Smooth muscle cell of the pulmonary artery (primary cell): ENCODE results near the gene GSG1. TPM values are rescaled to one million over a fixed set of nuclear protein-coding genes. Genes with fewer than 3 reads are reported as not detected.

ENCODE experiments used
- total RNA-seq: library from RNA; depleted of rRNA; stranded (reverse); fragments of >200 nt; gene quantifications from 2 replicates; pipeline ENCODE4 v1.2.3, GENCODE V29; 2014

The GSG1 gene
- 0.07 and 0.39 TPM in 2 replicates for total RNA-seq

GRCh38 chr12:13103391-13104033, at the start of gene GSG1:
GSG1 (minus strand) TSS chr12:13103667; CDS start chr12:13103512, 155 bp downstream.

GRCh38 chr12:13044002-13044905, 59.2 kb downstream of the GSG1 start, which contains the start of gene FAM234B:
FAM234B (plus strand) TSS chr12:13044381; CDS start chr12:13044404, 23 bp downstream.

Other genes with a start within 250 kb of the GSG1 start
- 16.7 and 56.1 TPM in 2 replicates for gene GPRC5A, start 212.1 kb downstream of the GSG1 start, total RNA-seq
- 0.13 TPM in 1 of 2 replicates, not detected in the other for gene GPRC5D, start 151.5 kb downstream of the GSG1 start, total RNA-seq
- 24.9 and 26.4 TPM in 2 replicates for gene HEBP1, start 103.4 kb downstream of the GSG1 start, total RNA-seq
- gene FAM234B, start 59.3 kb downstream of the GSG1 start, total RNA-seq = 11.0 and 12.6 TPM in 2 replicates
- 65.4 and 65.7 TPM in 2 replicates for gene EMP1, start 93.1 kb upstream of the GSG1 start, total RNA-seq